BLaER1 treated with 17β-estradiol and CSF1 and Interleukin-3, amounts not matched to agents 10 nM and 100 nM (cell line): ENCODE data around the gene VOPP1.
A peak's percentile ranks its signal among the peaks of the same experiment; 100 is the strongest.

Experiments used
- H3K27ac ChIP-seq, 11 experiments: shearing (Covaris generic); formaldehyde crosslinking; 2 replicates each; pipeline ENCODE4 v1.8.1; 2022
- H3K27me3 ChIP-seq, 11 experiments: shearing (Covaris generic); formaldehyde crosslinking; 2 replicates each; pipeline ENCODE4 v1.8.1; 2022
- H3K36me3 ChIP-seq, 11 experiments: shearing (Covaris generic); formaldehyde crosslinking; 2 replicates each; pipeline ENCODE4 v1.8.1; 2022
- H3K4me1 ChIP-seq, 10 experiments: shearing (Covaris generic); formaldehyde crosslinking; 2 replicates each; pipeline ENCODE4 v1.8.1; 2022
- H3K4me2 ChIP-seq, 11 experiments: shearing (Covaris generic); formaldehyde crosslinking; 2 replicates each; pipeline ENCODE4 v1.8.1; 2022
- H3K4me3 ChIP-seq, 10 experiments: shearing (Covaris generic); formaldehyde crosslinking; 2 replicates each; pipeline ENCODE4 v1.8.1; 2022
- H3K9ac ChIP-seq, 11 experiments: shearing (Covaris generic); formaldehyde crosslinking; 2 replicates each; pipeline ENCODE4 v1.8.1; 2022
- H3K9me3 ChIP-seq, 11 experiments: shearing (Covaris generic); formaldehyde crosslinking; replicated peaks in 1 of 11; 2 replicates each; pipeline ENCODE4 v1.8.1; 2022
- H4K20me1 ChIP-seq, 11 experiments: shearing (Covaris generic); formaldehyde crosslinking; 2 replicates each; pipeline ENCODE4 v1.8.1; 2022
- Cebpa-rat ChIP-seq, 11 experiments: shearing (Covaris generic); IDR thresholded peaks; 2 replicates each; pipeline ENCODE4 v1.8.1; 2022

Gene VOPP1

GRCh38 chr7:55501611-55502010 lies 70.7 kb downstream of the VOPP1 start:
- Histone ChIP-seq H3K4me2 (no peak overlapping the region), H3K4me3 (no peak overlapping the region), H3K9me3 (no peaks in the 10 kb centered on the region), H4K20me1 (peaks cover 6 to 55% (median 30%) of the 10 kb centered on the region in 11 experiments; a peak in 19 of 22 replicates), H3K36me3 (peaks cover 6 to 70% (median 29%) of the 10 kb centered on the region in 11 experiments; a peak in 21 of 22 replicates), H3K27me3 (no peaks in the 10 kb centered on the region), H3K9ac (no peak overlapping the region), H3K4me1 (peaks cover 12 to 34% (median 22%) of the 10 kb centered on the region in 10 experiments; a peak in 19 of 20 replicates), H3K27ac (no peak overlapping the region)
- TF ChIP-seq Cebpa-rat (IDR thresholded peaks at IDR 0.05): no peak

- peaks cover 6 to 55% (median 30%) of the 10 kb centered on the region in 11 experiments; a peak in 19 of 22 replicates for H4K20me1 ChIP-seq
Measured at GRCh38 chr7:55500117-55500756, 72.1 kb downstream of the VOPP1 start.

GRCh38 chr7:55499591-55499990 lies 72.7 kb downstream of the VOPP1 start:
- H3K27ac ChIP-seq: no peak overlapping the region
- no peak overlapping the region for H3K9ac ChIP-seq
- peaks cover 6 to 55% (median 30%) of the 10 kb centered on the region in 11 experiments; a peak in 19 of 22 replicates for H4K20me1 ChIP-seq
- no peaks in the 10 kb centered on the region for H3K9me3 ChIP-seq
- H3K27me3 ChIP-seq: no peaks in the 10 kb centered on the region
- H3K4me3 ChIP-seq: no peak overlapping the region
- peaks cover 5 to 19% (median 8%) of the 10 kb centered on the region in 10 experiments; a peak in 17 of 20 replicates for H3K4me1 ChIP-seq
- H3K4me2 ChIP-seq: no peak overlapping the region
- no peak for TF ChIP-seq Cebpa-rat (IDR thresholded peaks at IDR 0.05)
- peaks cover 20 to 90% (median 47%) of the 10 kb centered on the region in 11 experiments for H3K36me3 ChIP-seq

More at GRCh38 chr7:55500117-55500756, 72.1 kb downstream of the VOPP1 start:
- Histone ChIP-seq H3K27me3 (no peaks in the 10 kb centered on the region), H3K9me3 (no peaks in the 10 kb centered on the region), H3K36me3 (peaks cover 14 to 83% (median 41%) of the 10 kb centered on the region in 11 experiments), H3K4me2 (no peak overlapping the region), H3K27ac (no peak overlapping the region), H3K9ac (no peak overlapping the region), H3K4me3 (no peak overlapping the region), H3K4me1 (peaks cover 9 to 24% (median 12%) of the 10 kb centered on the region in 10 experiments; a peak in 17 of 20 replicates)
- TF ChIP-seq Cebpa-rat (IDR thresholded peaks at IDR 0.05): no peak

GRCh38 chr7:55498770-55499169 lies 73.5 kb downstream of the VOPP1 start:
- Histone ChIP-seq H4K20me1 (peaks cover 6 to 54% (median 25%) of the 10 kb centered on the region in 11 experiments; a peak in 18 of 22 replicates), H3K4me2 (peak overlapping the region in 2 of 11 experiments; percentile 7 to 18; a peak in 3 of 22 replicates)
- no peak for TF ChIP-seq Cebpa-rat (IDR thresholded peaks at IDR 0.05)

GRCh38 chr7:55498142-55498541 lies 74.2 kb downstream of the VOPP1 start:
- H3K27ac ChIP-seq: no peak overlapping the region
- no peak overlapping the region for H3K4me3 ChIP-seq
- TF ChIP-seq Cebpa-rat (IDR thresholded peaks at IDR 0.05): no peak
- H4K20me1 ChIP-seq: peaks cover 6 to 53% (median 25%) of the 10 kb centered on the region in 11 experiments; a peak in 18 of 22 replicates
- H3K9me3 ChIP-seq: no peaks in the 10 kb centered on the region
- H3K4me2 ChIP-seq: peak overlapping the region in 4 of 11 experiments; percentile 16 to 30 (median 22); a peak in 5 of 22 replicates
- no peak overlapping the region for H3K9ac ChIP-seq
- peaks cover 0 to 13% (median 3%) of the 10 kb centered on the region in 10 experiments; a peak in 8 of 20 replicates for H3K4me1 ChIP-seq
- H3K27me3 ChIP-seq: no peaks in the 10 kb centered on the region
- peaks cover 23 to 97% (median 55%) of the 10 kb centered on the region in 11 experiments for H3K36me3 ChIP-seq

More at GRCh38 chr7:55498770-55499169, 73.5 kb downstream of the VOPP1 start:
- Histone ChIP-seq H3K36me3 (peaks cover 21 to 97% (median 54%) of the 10 kb centered on the region in 11 experiments), H3K4me3 (no peak overlapping the region), H3K4me1 (peaks cover 0 to 13% (median 3%) of the 10 kb centered on the region in 10 experiments; a peak in 8 of 20 replicates), H3K9ac (no peak overlapping the region), H3K27me3 (no peaks in the 10 kb centered on the region), H3K27ac (no peak overlapping the region), H3K9me3 (no peaks in the 10 kb centered on the region)

- no peak for TF ChIP-seq Cebpa-rat (IDR thresholded peaks at IDR 0.05)
- peaks cover 0 to 13% (median 3%) of the 10 kb centered on the region in 10 experiments; a peak in 8 of 20 replicates for H3K4me1 ChIP-seq
- no peaks in the 10 kb centered on the region for H3K9me3 ChIP-seq
- no peak overlapping the region for H3K4me3 ChIP-seq
- H3K27ac ChIP-seq: no peak overlapping the region
- H4K20me1 ChIP-seq: peaks cover 6 to 52% (median 25%) of the 10 kb centered on the region in 11 experiments; a peak in 18 of 22 replicates
- no peak overlapping the region for H3K9ac ChIP-seq
- no peaks in the 10 kb centered on the region for H3K27me3 ChIP-seq
- peaks cover 29 to 99% (median 57%) of the 10 kb centered on the region in 11 experiments for H3K36me3 ChIP-seq
- H3K4me2 ChIP-seq: no peak overlapping the region
Measured at GRCh38 chr7:55497521-55497920, 74.8 kb downstream of the VOPP1 start.

- peaks cover 0 to 13% (median 3%) of the 10 kb centered on the region in 10 experiments; a peak in 8 of 20 replicates for H3K4me1 ChIP-seq
- no peaks in the 10 kb centered on the region for H3K9me3 ChIP-seq
- H4K20me1 ChIP-seq: peaks cover 5 to 46% (median 25%) of the 10 kb centered on the region in 11 experiments; a peak in 17 of 22 replicates
- no peak for TF ChIP-seq Cebpa-rat (IDR thresholded peaks at IDR 0.05)
- no peak overlapping the region for H3K27ac ChIP-seq
- no peaks in the 10 kb centered on the region for H3K27me3 ChIP-seq
- no peak overlapping the region for H3K9ac ChIP-seq
- no peak overlapping the region for H3K4me3 ChIP-seq
- H3K36me3 ChIP-seq: peaks cover 35 to 99% (median 59%) of the 10 kb centered on the region in 11 experiments
- no peak overlapping the region for H3K4me2 ChIP-seq
Measured at GRCh38 chr7:55496906-55497305, 75.4 kb downstream of the VOPP1 start.

GRCh38 chr7:55494951-55495350 lies 77.4 kb downstream of the VOPP1 start:
- Histone ChIP-seq H3K27ac (no peak overlapping the region), H3K4me1 (peaks cover 0 to 13% (median 3%) of the 10 kb centered on the region in 10 experiments; a peak in 8 of 20 replicates), H3K9ac (no peak overlapping the region), H3K9me3 (no peaks in the 10 kb centered on the region), H3K4me3 (no peak overlapping the region), H3K36me3 (peaks cover 50 to 99% (median 78%) of the 10 kb centered on the region in 11 experiments), H3K27me3 (no peaks in the 10 kb centered on the region), H3K4me2 (no peak overlapping the region), H4K20me1 (peaks cover 0 to 29% (median 16%) of the 10 kb centered on the region in 11 experiments; a peak in 16 of 22 replicates)
- TF ChIP-seq Cebpa-rat (IDR thresholded peaks at IDR 0.05): no peak

GRCh38 chr7:55493408-55493807 lies 78.9 kb downstream of the VOPP1 start:
- no peak for TF ChIP-seq Cebpa-rat (IDR thresholded peaks at IDR 0.05)
- H3K4me2 ChIP-seq: no peak overlapping the region
- no peaks in the 10 kb centered on the region for H3K27me3 ChIP-seq
- no peak overlapping the region for H3K27ac ChIP-seq
- peaks cover 0 to 9% (median 7%) of the 10 kb centered on the region in 10 experiments; a peak in 11 of 20 replicates for H3K4me1 ChIP-seq
- H3K4me3 ChIP-seq: no peak overlapping the region
- no peaks in the 10 kb centered on the region for H3K9me3 ChIP-seq
- H3K9ac ChIP-seq: no peak overlapping the region
- peaks cover 57 to 100% (median 84%) of the 10 kb centered on the region in 11 experiments for H3K36me3 ChIP-seq
- peaks cover 0 to 35% (median 8%) of the 10 kb centered on the region in 11 experiments; a peak in 15 of 22 replicates for H4K20me1 ChIP-seq
